Adrenal gland (tissue), 12 donors: ENCODE measurements around the gene SNAP47. TPM values are rescaled to one million over a fixed set of nuclear protein-coding genes. Genes with fewer than 3 reads are reported as not detected.

Experiments used
- DNase-seq, 7 donors: peaks; one replicate each; pipeline ENCODE4 v3.0.0-alpha.2; 2019 to 2020
- H3K27ac ChIP-seq, 5 donors: fragments of 200-600 bp; sonication (generic) in 4 of 5; 1 replicate in 3 of 5; 2 replicates in 2 of 5; pipeline versions ENCODE4 v1.5.1 to v1.8.0; 2016 to 2020; ENCODE audit warnings: mild to moderate bottlenecking in 1 of 5
- H3K27me3 ChIP-seq: fragments of 200-600 bp; 2 replicates; pipeline ENCODE4 v1.8.0; 2021
- H3K36me3 ChIP-seq, 2 donors: fragments of 200-600 bp; replicated peaks in 1 of 2; 1 replicate in 1 of 2; 2 replicates in 1 of 2; pipeline versions ENCODE4 v1.5.1 to v1.8.0; 2018 to 2022
- H3K4me1 ChIP-seq, 2 donors: fragments of 200-600 bp; replicated peaks in 1 of 2; 1 replicate in 1 of 2; 2 replicates in 1 of 2; pipeline versions ENCODE4 v1.5.1 to v1.8.0; 2018 to 2021
- H3K4me3 ChIP-seq, 4 donors: fragments of 200-600 bp; sonication (generic) in 3 of 4; one replicate each; pipeline ENCODE4 v1.5.1; 2016 to 2018
- H3K9me3 ChIP-seq, 3 donors: fragments of 200-600 bp; sonication (generic) in 1 of 3; replicated peaks in 1 of 3; 1 replicate in 2 of 3; 2 replicates in 1 of 3; pipeline versions ENCODE4 v1.5.1 to v1.8.0; 2016 to 2021
- CTCF ChIP-seq, 6 experiments: fragments of 450-650 bp in 4 of 6; fragments of 200-600 bp in 2 of 6; sonication (generic) in 1 of 6; IDR thresholded peaks; 1 replicate in 5 of 6; 2 replicates in 1 of 6; pipeline versions ENCODE4 v1.5.1 to v1.8.0; 2016 to 2021; ENCODE audit warnings: antibody characterized with exemption in 6 of 6, mild to moderate bottlenecking in 2 of 6, moderate library complexity in 1 of 6
- POLR2A ChIP-seq, 2 donors: fragments of 450-650 bp; IDR thresholded peaks; one replicate each; pipeline ENCODE4 v1.6.1; 2017; ENCODE audit warnings: antibody characterized with exemption in 2 of 2, mild to moderate bottlenecking in 2 of 2, moderate library complexity in 1 of 2
- WGBS, 4 donors: extraction: QIAGEN DNeasy Blood & Tissue Kit in 2 of 4; methylation state at CpG; one replicate each; pipeline versions ENCODE4 v1.1.5 to v1.1.7; 2013 to 2017; 5-methylcytosine and 5-hydroxymethylcytosine counted together
- intact Hi-C, 2 donors: fragments of 100-400 bp; cut with DNase I; formaldehyde crosslinking; loops; one replicate each; pipeline versions ENCODE4 v1.14.1 to v1.15.0; 2022 to 2023
- polyA plus RNA-seq, 3 donors: library from polyadenylated mRNA; stranded (reverse); fragments of 200-250 nt in 2 of 3; fragments of 350-450 nt in 1 of 3; fragmentation: Illumina TruSeq in 1 of 3; extraction: RNeasy Lipid Tissue Mini Kit (QIAGEN cat#74804) in 1 of 3; gene quantifications; one replicate each; pipeline ENCODE4 v1.2.3, GENCODE V29; 2013 to 2014
- total RNA-seq, 9 donors: library from RNA; depleted of rRNA in 4 of 9; stranded (reverse); fragments of >200 nt in 4 of 9; fragments of 120-200 nt in 1 of 9; fragmentation: NEBNext Ultra II Directional in 1 of 9; extraction: Animal tissue kit (Norgen Biotek cat#: 25700) in 1 of 9; gene quantifications; one replicate each; pipeline versions ENCODE4 v1.1.0 to v1.2.4, GENCODE V29; 2013 to 2023
- donor health status: healthy with polysubstance abuse.
- donor health status: Bipolar disorder and iron deficiency.
- donor health status: DM: yes; HTN: yes; CAD: no.
- donor health status: DM: no; HTN: no; CAD: no.
- donor health status: DM: no; HTN: no; CAD: no.
- donor health status: DM: yes; HTN: yes; CAD: no.

The SNAP47 gene
- total and polyA plus RNA-seq, 12 donors: 24.5 to 216 (median 103) TPM

- intact Hi-C loops: no loop called here
- H3K36me3 ChIP-seq: peaks cover 0 to 10% of the 10 kb centered on the region in 2 donors
- 90 to 93% (median 92%) methylated on average over 3 to 12 of the region's 12 CpGs for WGBS, 4 donors
- no peaks in the 10 kb centered on the region for H3K27me3 ChIP-seq
- DNase-seq: no peak
- H3K4me1 ChIP-seq: peaks cover 28 to 37% of the 10 kb centered on the region in 2 donors
- TF ChIP-seq CTCF (IDR thresholded peaks at IDR 0.05): no peak
- TF ChIP-seq POLR2A (IDR thresholded peaks at IDR 0.05): no peak
- H3K4me3 ChIP-seq: no peak overlapping the region
- H3K27ac ChIP-seq: peak overlapping the region in 1 of 5 donors; percentile 87
- no peaks in the 10 kb centered on the region for H3K9me3 ChIP-seq
Observed at GRCh38 chr1:227745568-227746265, 10.5 kb downstream of the SNAP47 start.

- H3K4me1 ChIP-seq: peaks cover 28 to 37% of the 10 kb centered on the region in 2 donors
- H3K9me3 ChIP-seq: no peaks in the 10 kb centered on the region
- H3K36me3 ChIP-seq: peaks cover 0 to 17% of the 10 kb centered on the region in 2 donors
- WGBS, 4 donors: 53 to 68% (median 59%) methylated on average over 6 of the region's 6 CpGs
- H3K4me3 ChIP-seq: no peak overlapping the region
- TF ChIP-seq CTCF (IDR thresholded peaks at IDR 0.05) (no peak), POLR2A (IDR thresholded peaks at IDR 0.05) (no peak)
- peak overlapping the region in 2 of 5 donors; percentile 87 to 91 for H3K27ac ChIP-seq
- peak in 4 of 7 donors; percentile 31 to 64 (median 42) for DNase-seq
- H3K27me3 ChIP-seq: no peaks in the 10 kb centered on the region
- intact Hi-C loops: no loop called here
Observed at GRCh38 chr1:227746676-227747075, 11.4 kb downstream of the SNAP47 start.

- Histone ChIP-seq H3K27ac (peak overlapping the region in 2 of 5 donors; percentile 87 to 91), H3K9me3 (no peaks in the 10 kb centered on the region), H3K4me1 (peaks cover 28 to 37% of the 10 kb centered on the region in 2 donors), H3K36me3 (peaks cover 0 to 17% of the 10 kb centered on the region in 2 donors), H3K27me3 (no peaks in the 10 kb centered on the region), H3K4me3 (no peak overlapping the region)
- 84 to 92% (median 86%) methylated on average over 6 to 8 of the region's 8 CpGs for WGBS, 4 donors
- intact Hi-C loops: no loop called here
- TF ChIP-seq CTCF (IDR thresholded peaks at IDR 0.05): no peak
- TF ChIP-seq POLR2A (IDR thresholded peaks at IDR 0.05): no peak
- DNase-seq: no peak
Observed at GRCh38 chr1:227747382-227747781, 12.1 kb downstream of the SNAP47 start.

GRCh38 chr1:227747948-227748495, 12.8 kb downstream of the SNAP47 start:
- H3K9me3 ChIP-seq: no peaks in the 10 kb centered on the region
- no peaks in the 10 kb centered on the region for H3K27me3 ChIP-seq
- H3K27ac ChIP-seq: peak overlapping the region; percentile 56 to 91 (median 70)
- intact Hi-C loops: no loop called here
- peaks cover 28 to 37% of the 10 kb centered on the region in 2 donors for H3K4me1 ChIP-seq
- H3K4me3 ChIP-seq: no peak overlapping the region
- peaks cover 0 to 17% of the 10 kb centered on the region in 2 donors for H3K36me3 ChIP-seq
- TF ChIP-seq POLR2A (IDR thresholded peaks at IDR 0.05): no peak
- TF ChIP-seq CTCF (IDR thresholded peaks at IDR 0.05): no peak
- DNase-seq: no peak
- WGBS, 4 donors: 72 to 92% (median 88%) methylated on average over 10 to 18 of the region's 18 CpGs
